ENCODE measurements around the gene BANK1.

DNA sequence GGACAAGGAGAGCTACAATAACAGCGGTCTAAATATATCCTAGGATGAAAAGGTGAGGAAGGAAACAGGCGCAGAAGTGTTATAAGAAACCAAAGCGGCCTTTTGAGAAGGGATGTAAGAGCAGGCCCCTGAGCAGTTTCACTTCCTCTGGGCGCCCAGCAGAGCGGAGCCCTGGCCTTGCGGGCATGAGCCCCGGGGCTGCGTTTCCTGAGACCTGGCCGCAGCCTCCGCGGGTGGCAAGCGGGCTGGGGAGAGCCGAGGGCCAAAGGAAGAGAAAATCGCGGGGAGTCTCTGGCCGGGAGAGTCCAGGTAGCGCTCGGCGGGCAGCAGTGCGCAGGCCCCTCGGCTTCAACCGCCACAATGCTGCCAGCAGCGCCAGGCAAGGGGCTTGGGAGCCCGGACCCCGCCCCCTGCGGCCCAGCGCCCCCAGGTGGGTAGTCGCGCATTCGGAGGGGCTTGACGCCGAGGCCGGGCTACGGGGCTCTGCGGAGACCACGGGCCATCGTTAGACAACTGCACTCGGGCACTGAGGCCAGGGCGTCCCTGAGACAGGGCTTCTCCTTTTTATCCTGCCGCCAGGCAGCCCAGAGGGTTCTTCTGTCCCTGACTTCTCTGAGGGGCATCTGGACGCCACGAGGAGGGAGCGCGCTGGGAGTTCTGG, at the start of gene BANK1:
- TF ChIP-seq EZH2 (IDR thresholded peaks at IDR 0.05) (no peak), POLR2AphosphoS5 (IDR thresholded peaks at IDR 0.05; ENCODE audit: borderline replicate concordance, low read depth, low read length) (no peak)

All from SK-N-MC (cell line).